MG63 (cell line): ENCODE data around the gene KCNAB2. TPM values are rescaled to one million over a fixed set of nuclear protein-coding genes. Genes with fewer than 3 reads are reported as not detected.

Source experiments
- DNase-seq: peaks from one replicate; pipeline ENCODE4 v3.0.0-alpha.2; 2020
- H3K27me3 ChIP-seq: fragments of 250-450 bp; sonication (Bioruptor Pico); 2 replicates; pipeline ENCODE4 v1.5.1; 2020; ENCODE audit warnings: mild to moderate bottlenecking, moderate library complexity
- H3K36me3 ChIP-seq: fragments of 250-450 bp; sonication (Bioruptor Pico); 2 replicates; pipeline ENCODE4 v1.5.1; 2020; ENCODE audit warnings: mild to moderate bottlenecking, moderate library complexity
- H3K4me3 ChIP-seq: fragments of 250-450 bp; sonication (Bioruptor Pico); 2 replicates; pipeline ENCODE4 v1.5.1; 2020; ENCODE audit warnings: mild to moderate bottlenecking, moderate library complexity
- H3K9me3 ChIP-seq: fragments of 250-450 bp; sonication (Bioruptor Pico); 2 replicates; pipeline ENCODE4 v1.5.1; 2020; ENCODE audit warnings: mild to moderate bottlenecking, moderate library complexity
- total RNA-seq: library from RNA; depleted of rRNA; stranded (reverse); fragments of >200 nt; shearing (Covaris generic); gene quantifications from 2 replicates; pipeline ENCODE4 v1.2.3, GENCODE V29; 2014; ENCODE audit warnings: low replicate concordance

The KCNAB2 gene
- total RNA-seq, 1 experiment from 2014 or later, result 6.2 TPM

GRCh38 chr1:6131561-6131960 is 85.9 kb downstream of the KCNAB2 start:
- DNase-seq, result no peak
- Histone ChIP-seq H3K27me3 (no peaks in the 10 kb centered on the region), H3K4me3 (no peak overlapping the region), H3K36me3 (no peaks in the 10 kb centered on the region), H3K9me3 (peaks cover 3% of the 10 kb centered on the region; the same call in 1 of the 2 replicates)

- DNase-seq, result no peak
- no peaks in the 10 kb centered on the region for H3K27me3 ChIP-seq
- peaks cover 3% of the 10 kb centered on the region; the same call in 1 of the 2 replicates for H3K9me3 ChIP-seq
- no peak overlapping the region for H3K4me3 ChIP-seq
- H3K36me3 ChIP-seq, result no peaks in the 10 kb centered on the region
These were observed 87.6 kb downstream of the KCNAB2 start for GRCh38 chr1:6133146-6133895.

DNA sequence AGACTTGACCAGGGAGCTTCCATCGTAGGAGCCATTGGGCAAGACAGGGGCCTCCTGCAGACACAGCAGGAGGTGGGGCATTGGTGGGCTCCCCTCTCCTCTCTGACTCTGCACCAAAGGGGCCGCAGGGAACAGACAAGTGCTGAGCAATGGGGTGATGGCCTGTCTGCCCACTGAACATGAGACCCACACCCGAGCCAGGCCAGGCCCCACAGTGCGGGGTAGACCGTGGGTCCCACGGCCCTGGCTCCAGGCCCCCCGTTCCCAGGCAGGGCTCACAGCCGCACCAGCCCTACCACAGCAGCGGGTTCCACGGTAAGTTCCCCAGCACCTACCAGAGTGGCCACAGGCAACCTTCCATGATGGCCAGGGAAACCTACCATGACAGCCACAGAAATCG is 88.5 kb downstream of the KCNAB2 start:
- H3K9me3 ChIP-seq, result peaks cover 3% of the 10 kb centered on the region; the same call in 1 of the 2 replicates
- no peak overlapping the region for H3K4me3 ChIP-seq
- DNase-seq, result no peak
- no peaks in the 10 kb centered on the region for H3K36me3 ChIP-seq
- no peaks in the 10 kb centered on the region for H3K27me3 ChIP-seq

DNA sequence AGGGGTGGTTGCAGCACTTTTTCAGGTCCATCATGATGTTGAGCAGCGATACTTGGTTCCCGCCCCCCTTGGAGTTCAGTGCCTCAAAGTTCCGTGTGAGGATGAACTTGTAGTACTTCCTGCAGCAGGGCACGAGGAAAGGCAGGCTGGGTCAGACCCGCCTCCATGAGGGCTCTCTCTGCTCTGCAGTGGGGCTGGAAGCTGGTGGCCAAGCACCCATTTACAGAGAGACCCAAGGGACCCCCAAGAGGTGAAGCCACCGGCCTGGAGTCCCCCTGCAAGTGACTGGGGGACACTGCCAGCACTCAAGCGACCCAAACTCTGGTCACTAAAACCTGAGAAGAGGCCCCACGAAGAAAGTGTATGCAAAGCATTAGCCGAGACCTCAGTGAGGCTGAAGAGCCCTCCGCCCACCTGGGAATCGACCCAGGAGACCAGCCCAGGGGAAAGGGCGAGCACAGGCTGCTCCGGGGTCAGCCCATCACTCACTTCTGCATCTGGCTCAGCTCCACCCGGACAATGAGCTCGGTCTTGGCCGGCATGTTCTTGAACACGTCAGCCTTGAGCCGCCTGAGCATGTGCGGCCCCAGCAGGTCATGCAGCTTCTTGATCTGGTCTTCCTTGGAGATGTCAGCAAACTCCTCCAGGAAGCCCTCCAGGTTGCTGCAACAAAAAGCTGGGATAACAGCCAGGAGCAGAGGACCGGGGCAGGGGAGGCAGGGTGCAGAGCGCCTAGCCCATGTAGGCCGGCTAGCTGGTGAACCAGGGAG is 89.2 kb downstream of the KCNAB2 start:
- Histone ChIP-seq H3K9me3 (peaks cover 3% of the 10 kb centered on the region; the same call in 1 of the 2 replicates), H3K27me3 (no peaks in the 10 kb centered on the region), H3K36me3 (no peaks in the 10 kb centered on the region), H3K4me3 (no peak overlapping the region)
- DNase-seq, result no peak

GRCh38 chr1:6136516-6137220 is 91.0 kb downstream of the KCNAB2 start:
- Histone ChIP-seq H3K27me3 (no peaks in the 10 kb centered on the region), H3K4me3 (no peak overlapping the region), H3K9me3 (peaks cover 3% of the 10 kb centered on the region; the same call in 1 of the 2 replicates), H3K36me3 (no peaks in the 10 kb centered on the region)
- no peak for DNase-seq

GRCh38 chr1:6137758-6138157 is 92.1 kb downstream of the KCNAB2 start:
- no peaks in the 10 kb centered on the region for H3K27me3 ChIP-seq
- DNase-seq, result no peak
- no peaks in the 10 kb centered on the region for H3K36me3 ChIP-seq
- no peaks in the 10 kb centered on the region for H3K9me3 ChIP-seq
- H3K4me3 ChIP-seq, result no peak overlapping the region

GRCh38 chr1:6140413-6140812 is 94.7 kb downstream of the KCNAB2 start:
- no peaks in the 10 kb centered on the region for H3K36me3 ChIP-seq
- H3K9me3 ChIP-seq, result no peaks in the 10 kb centered on the region
- no peak for DNase-seq
- H3K27me3 ChIP-seq, result no peaks in the 10 kb centered on the region
- no peak overlapping the region for H3K4me3 ChIP-seq

DNA sequence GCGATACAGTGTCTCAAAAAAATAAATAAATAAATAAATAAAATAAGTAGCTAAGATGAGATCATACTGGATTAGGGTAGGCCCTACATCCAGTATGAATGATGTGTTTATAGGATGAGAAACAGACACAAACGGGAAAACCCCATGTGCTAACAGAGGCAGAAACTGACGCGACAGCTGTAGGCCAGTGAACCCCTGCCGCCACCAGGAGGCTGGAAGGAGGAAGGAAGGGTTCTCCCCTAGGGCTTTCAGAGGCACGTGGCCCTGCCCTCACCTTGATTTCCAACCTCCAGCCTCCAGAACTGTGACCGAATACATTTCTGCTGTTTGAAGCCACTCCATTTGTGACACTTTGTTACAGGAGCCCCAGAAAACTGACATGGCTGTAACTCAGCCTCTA is 95.9 kb downstream of the KCNAB2 start:
- Histone ChIP-seq H3K4me3 (no peak overlapping the region), H3K9me3 (no peaks in the 10 kb centered on the region), H3K36me3 (no peaks in the 10 kb centered on the region), H3K27me3 (no peaks in the 10 kb centered on the region)
- no peak for DNase-seq

DNA sequence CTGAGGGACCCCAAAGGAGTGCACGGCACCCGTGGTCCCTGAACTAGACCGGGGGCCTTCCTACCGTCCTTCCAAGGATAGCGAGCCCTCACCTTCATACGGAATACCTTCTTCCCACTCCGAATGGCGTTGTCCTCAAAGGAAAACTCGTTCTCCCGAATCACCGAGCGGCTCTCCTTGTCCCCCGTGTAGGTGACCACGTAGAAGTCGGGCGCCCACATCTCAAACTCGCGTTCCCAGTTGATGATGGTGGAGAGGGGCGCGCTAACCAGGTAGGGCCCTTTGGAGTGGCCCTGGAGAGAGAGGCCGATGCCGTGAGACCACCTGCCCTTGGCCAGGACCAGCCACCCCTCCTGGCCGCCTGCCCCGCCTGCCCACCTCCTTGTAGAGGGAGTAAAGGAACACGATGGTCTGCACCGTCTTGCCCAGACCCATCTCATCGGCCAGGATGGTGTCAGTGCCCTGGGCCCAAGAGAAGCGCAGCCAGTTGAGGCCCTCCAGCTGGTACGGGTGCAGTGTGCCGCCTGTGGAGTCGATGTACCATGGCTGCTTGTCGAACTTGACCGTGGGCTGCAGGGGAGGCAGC is 96.4 kb downstream of the KCNAB2 start:
- Histone ChIP-seq H3K27me3 (no peaks in the 10 kb centered on the region), H3K36me3 (no peaks in the 10 kb centered on the region)

DNA sequence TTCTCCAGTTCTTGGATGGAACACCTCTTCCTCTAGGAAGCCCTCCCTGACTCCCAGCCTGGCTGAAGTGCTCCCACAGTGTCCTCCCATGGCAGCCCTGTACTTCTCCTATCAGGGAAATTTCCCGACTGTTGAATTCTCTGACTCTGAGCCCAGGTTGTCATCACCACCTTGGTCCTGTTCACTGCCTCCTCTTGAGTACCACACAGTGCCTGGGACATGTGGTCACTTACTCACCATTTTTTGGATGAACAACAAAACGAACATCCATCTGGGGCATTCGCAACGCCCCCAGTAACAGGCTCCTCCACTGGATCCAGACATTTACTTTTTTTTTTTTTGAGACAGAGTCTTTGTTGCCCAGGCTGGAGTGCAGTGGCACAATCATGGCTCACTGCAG is 97.0 kb downstream of the KCNAB2 start:
- no peaks in the 10 kb centered on the region for H3K27me3 ChIP-seq
- H3K9me3 ChIP-seq, result no peaks in the 10 kb centered on the region
- H3K36me3 ChIP-seq, result no peaks in the 10 kb centered on the region
- no peak for DNase-seq
- H3K4me3 ChIP-seq, result no peak overlapping the region

More for the DNA sequence above, 96.4 kb downstream of the KCNAB2 start:
- no peak for DNase-seq
- Histone ChIP-seq H3K4me3 (no peak overlapping the region), H3K9me3 (no peaks in the 10 kb centered on the region)

GRCh38 chr1:6143395-6143794 is 97.7 kb downstream of the KCNAB2 start:
- Histone ChIP-seq H3K36me3 (no peaks in the 10 kb centered on the region), H3K27me3 (no peaks in the 10 kb centered on the region), H3K9me3 (no peaks in the 10 kb centered on the region), H3K4me3 (no peak overlapping the region)
- no peak for DNase-seq

DNA sequence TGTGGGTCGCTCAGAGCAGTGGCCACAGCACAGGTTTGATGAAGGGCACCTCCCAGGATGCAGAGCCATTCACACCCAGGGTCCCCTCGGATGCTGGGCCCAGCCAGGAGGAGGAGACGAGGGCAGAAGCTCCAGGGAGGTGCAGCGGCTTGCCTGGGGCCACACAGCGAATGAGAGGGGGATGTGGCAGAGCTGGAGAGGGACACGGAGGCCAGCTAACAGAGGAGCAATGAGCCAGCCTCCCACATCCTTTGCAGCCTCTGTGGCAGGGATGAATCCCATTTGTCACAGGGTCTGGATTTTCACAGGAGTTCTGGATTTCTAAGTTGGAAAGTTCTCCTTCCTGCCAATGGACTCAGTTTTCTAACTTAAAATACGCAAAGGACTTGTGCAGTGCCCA is 98.5 kb downstream of the KCNAB2 start:
- Histone ChIP-seq H3K4me3 (no peak overlapping the region), H3K36me3 (no peaks in the 10 kb centered on the region), H3K27me3 (no peaks in the 10 kb centered on the region), H3K9me3 (no peaks in the 10 kb centered on the region)
- no peak for DNase-seq

DNA sequence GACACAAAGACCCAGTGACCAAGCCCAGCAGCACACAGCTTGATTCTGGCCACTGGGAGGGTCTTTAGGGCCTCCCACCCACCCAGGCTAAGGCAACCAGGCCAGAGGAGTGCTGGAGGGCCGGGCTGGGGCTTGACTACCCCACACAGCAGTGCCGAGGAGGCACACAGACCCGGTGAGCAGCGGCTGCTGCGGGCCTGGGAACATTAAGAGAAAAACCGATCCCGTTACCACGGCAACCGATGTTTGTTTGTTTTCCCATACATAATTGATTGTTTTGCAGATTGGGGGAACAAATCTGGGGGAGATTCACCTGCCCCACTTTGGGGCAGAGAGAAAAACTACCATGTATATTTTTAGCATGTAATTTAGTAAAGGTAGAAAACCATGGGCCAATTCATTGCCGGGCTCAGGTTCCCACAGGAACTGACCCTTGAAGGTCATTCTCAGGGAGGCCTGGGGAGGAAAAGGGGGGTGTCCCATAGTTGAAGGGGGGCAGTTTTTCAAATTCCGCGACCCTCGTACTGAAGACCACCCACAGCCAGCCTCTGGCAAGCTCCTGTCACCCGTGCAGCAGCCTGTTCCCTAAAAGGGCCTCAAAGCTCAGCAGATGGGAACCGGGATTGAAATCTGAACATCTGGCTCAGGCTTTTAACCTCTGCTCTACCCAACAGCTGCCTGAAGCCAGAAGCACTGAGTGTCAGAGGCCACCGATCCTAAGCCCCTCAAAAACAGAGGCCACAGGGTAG is 99.1 kb downstream of the KCNAB2 start:
- no peaks in the 10 kb centered on the region for H3K27me3 ChIP-seq
- no peaks in the 10 kb centered on the region for H3K9me3 ChIP-seq
- H3K36me3 ChIP-seq, result no peaks in the 10 kb centered on the region
- no peak for DNase-seq
- H3K4me3 ChIP-seq, result no peak overlapping the region

DNA sequence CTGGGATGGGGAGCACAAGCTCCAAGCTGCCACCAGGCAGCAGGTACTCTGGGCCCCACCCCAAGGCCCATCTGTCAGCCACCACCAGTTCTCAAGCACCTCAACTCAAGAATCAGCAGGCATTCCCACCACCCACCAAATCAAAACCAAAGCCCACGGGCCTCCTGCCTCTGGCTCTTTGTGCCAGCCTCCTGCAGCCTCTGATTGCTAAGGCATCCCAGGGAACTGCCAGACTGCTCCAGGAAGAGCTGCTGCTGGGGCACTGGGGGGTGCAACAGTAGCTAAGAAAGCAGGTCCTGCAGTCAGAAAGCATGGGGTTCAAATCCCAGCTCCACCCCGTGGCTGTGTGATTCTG is 99.7 kb downstream of the KCNAB2 start:
- no peak overlapping the region for H3K4me3 ChIP-seq
- no peaks in the 10 kb centered on the region for H3K36me3 ChIP-seq
- DNase-seq, result no peak
- no peaks in the 10 kb centered on the region for H3K27me3 ChIP-seq
- H3K9me3 ChIP-seq, result no peaks in the 10 kb centered on the region

DNA sequence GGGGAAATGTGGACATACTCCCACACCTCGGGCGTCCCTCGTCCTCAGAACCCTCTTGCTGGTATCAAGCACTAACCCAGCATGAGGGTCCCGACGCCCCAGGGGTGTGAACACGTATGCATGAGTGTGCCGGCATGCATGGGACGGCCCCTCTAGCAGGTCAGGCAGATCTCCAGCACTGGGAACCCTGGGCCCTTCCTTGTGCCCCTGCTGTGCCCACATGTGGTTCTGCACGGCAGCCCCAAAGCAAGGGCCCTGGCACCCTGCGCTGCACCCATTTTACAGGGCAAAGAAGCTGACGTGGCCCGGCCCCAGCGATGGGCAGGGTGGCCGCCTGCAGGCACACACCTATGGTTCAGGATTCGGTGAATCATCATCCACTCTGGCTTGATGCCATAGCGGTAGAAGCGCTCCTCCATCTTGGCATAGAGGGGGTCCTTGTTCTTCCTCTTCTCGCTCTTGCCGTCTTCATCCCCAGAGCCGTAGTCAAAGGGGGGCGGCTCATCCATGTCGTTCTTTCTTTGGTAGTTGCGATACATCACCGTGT is 100.2 kb downstream of the KCNAB2 start:
- Histone ChIP-seq H3K36me3 (no peaks in the 10 kb centered on the region), H3K27me3 (no peaks in the 10 kb centered on the region), H3K4me3 (no peak overlapping the region), H3K9me3 (no peaks in the 10 kb centered on the region)
- DNase-seq, result no peak
